Upper lobe of left lung (tissue), 4 donors: Measurements from ENCODE around the gene ZNF621.

Experiments
- POLR2A ChIP-seq, 4 donors: fragments of 450-650 bp; IDR thresholded peaks; one replicate each; pipeline ENCODE4 v1.5.1; 2016 to 2017; ENCODE audit warnings: antibody characterized with exemption in 4 of 4, mild to moderate bottlenecking in 2 of 4
- TF ChIP-seq, protein P1 (sequence below), 6 experiments: fragments of 450-650 bp in 4 of 6; fragments of 200-600 bp in 2 of 6; sonication (generic) in 2 of 6; IDR thresholded peaks; one replicate each; pipeline ENCODE4 v1.5.1; 2016 to 2019; ENCODE audit warnings: antibody characterized with exemption in 6 of 6

DNA sequence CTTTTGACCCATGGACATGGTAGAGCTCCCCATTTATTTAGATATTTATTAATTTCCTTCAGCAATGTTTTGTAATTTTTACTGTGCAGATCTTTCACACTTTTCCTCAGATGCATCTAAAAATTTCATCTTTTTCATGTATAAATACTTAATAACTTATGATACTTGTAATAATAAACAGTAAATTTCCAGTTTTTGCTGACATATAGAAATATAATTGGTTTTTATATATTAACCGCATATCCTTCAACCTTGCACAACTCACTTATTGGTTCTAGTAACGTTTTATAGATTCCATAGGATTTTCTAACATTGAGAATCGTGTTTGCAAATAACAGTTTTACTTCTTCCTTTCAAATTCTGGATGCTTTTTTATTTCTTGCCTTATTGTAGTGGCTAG is 3.5 kb upstream of the ZNF621 start:
- TF ChIP-seq POLR2A (IDR thresholded peaks at IDR 0.05): no peak
- TF ChIP-seq, protein P1, sequence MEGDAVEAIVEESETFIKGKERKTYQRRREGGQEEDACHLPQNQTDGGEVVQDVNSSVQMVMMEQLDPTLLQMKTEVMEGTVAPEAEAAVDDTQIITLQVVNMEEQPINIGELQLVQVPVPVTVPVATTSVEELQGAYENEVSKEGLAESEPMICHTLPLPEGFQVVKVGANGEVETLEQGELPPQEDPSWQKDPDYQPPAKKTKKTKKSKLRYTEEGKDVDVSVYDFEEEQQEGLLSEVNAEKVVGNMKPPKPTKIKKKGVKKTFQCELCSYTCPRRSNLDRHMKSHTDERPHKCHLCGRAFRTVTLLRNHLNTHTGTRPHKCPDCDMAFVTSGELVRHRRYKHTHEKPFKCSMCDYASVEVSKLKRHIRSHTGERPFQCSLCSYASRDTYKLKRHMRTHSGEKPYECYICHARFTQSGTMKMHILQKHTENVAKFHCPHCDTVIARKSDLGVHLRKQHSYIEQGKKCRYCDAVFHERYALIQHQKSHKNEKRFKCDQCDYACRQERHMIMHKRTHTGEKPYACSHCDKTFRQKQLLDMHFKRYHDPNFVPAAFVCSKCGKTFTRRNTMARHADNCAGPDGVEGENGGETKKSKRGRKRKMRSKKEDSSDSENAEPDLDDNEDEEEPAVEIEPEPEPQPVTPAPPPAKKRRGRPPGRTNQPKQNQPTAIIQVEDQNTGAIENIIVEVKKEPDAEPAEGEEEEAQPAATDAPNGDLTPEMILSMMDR (IDR thresholded peaks at IDR 0.05): no peak
